K562 (cell line): Measurements from ENCODE around the gene CARMIL3. TPM values are rescaled to one million over a fixed set of nuclear protein-coding genes. Genes with fewer than 3 reads are reported as not detected.

Experiments
- ADNP ChIP-seq: fragments of 200-800 bp; sonication (Bioruptor generic); IDR thresholded peaks from 2 replicates; pipeline ENCODE4 v1.6.1; 2016; ENCODE audit warnings: missing genetic modification characterization, missing compliant biosample characterization
- ATF7 ChIP-seq: fragments of 450-650 bp; IDR thresholded peaks from 2 replicates; pipeline ENCODE4 v1.7.1; 2014; ENCODE audit warnings: mild to moderate bottlenecking, moderate library complexity
- FIP1L1 ChIP-seq: fragments of 200-400 bp; formaldehyde crosslinking; IDR thresholded peaks from 2 replicates; pipeline ENCODE4 v1.6.1; 2018; ENCODE audit warnings: mild to moderate bottlenecking, low read depth, low read length; ENCODE audit not compliant: poor library complexity, severe bottlenecking
- HNRNPH1 ChIP-seq: fragments of 200-400 bp; formaldehyde crosslinking; optimal IDR thresholded peaks from 2 replicates; pipeline ENCODE3; 2017; ENCODE audit warnings: low read depth, mild to moderate bottlenecking, low read length, moderate library complexity
- MBD2 ChIP-seq: sonication (generic); IDR thresholded peaks from 2 replicates; pipeline ENCODE4 v1.6.1; 2016; ENCODE audit warnings: low read depth, borderline replicate concordance
- MCM5 ChIP-seq: fragments of 450-650 bp; IDR thresholded peaks from 2 replicates; pipeline ENCODE4 v1.6.1; 2016; ENCODE audit warnings: low read depth
- MTF1 ChIP-seq: fragments of 250-450 bp; sonication (Bioruptor Pico); IDR thresholded peaks from 2 replicates; pipeline ENCODE4 v1.9.0; 2021; ENCODE audit warnings: moderate library complexity, mild to moderate bottlenecking, inconsistent platforms, borderline replicate concordance
- MYBL2 ChIP-seq, 2 experiments: fragments of 450-650 bp in 1 of 2; sonication (generic) in 1 of 2; formaldehyde crosslinking in 1 of 2; IDR thresholded peaks; 2 replicates each; pipeline versions ENCODE4 v1.6.1 to v1.8.1; 2017 to 2022; ENCODE audit warnings: borderline replicate concordance in 1 of 2, inconsistent platforms in 1 of 2, low read depth in 1 of 2, mild to moderate bottlenecking in 1 of 2, missing genetic modification reagents in 1 of 2, moderate library complexity in 1 of 2
- NR4A1 ChIP-seq, 2 experiments: fragments of 250-450 bp in 1 of 2; fragments of 450-650 bp in 1 of 2; sonication (Bioruptor Pico) in 1 of 2; IDR thresholded peaks; 2 replicates each; pipeline versions ENCODE4 v1.4.0 to v1.6.1; 2016 to 2020; ENCODE audit warnings: mild to moderate bottlenecking in 2 of 2, missing compliant biosample characterization in 1 of 2, missing genetic modification characterization in 1 of 2, moderate library complexity in 1 of 2
- NUFIP1 ChIP-seq: fragments of 450-650 bp; IDR thresholded peaks from 2 replicates; pipeline ENCODE4 v1.6.1; 2018; ENCODE audit not compliant: partially characterized antibody
- RBBP5 ChIP-seq: fragments of 200-600 bp; sonication (generic); IDR thresholded peaks from 2 replicates; pipeline ENCODE4 v1.6.1; 2012; ENCODE audit warnings: borderline replicate concordance, mild to moderate bottlenecking, low read length, control low read depth, inconsistent platforms; ENCODE audit not compliant: insufficient read depth, poor library complexity, severe bottlenecking
- SRSF3 ChIP-seq: fragments of 200-400 bp; formaldehyde crosslinking; IDR thresholded peaks from 2 replicates; pipeline ENCODE4 v1.6.1; 2016; ENCODE audit warnings: mild to moderate bottlenecking, low read length, moderate library complexity; ENCODE audit not compliant: insufficient read depth
- TCFL5 ChIP-seq: fragments of 250-450 bp; sonication (Bioruptor Pico); conservative IDR thresholded peaks from 2 replicates; pipeline ENCODE4 v1.6.1; 2021; ENCODE audit warnings: mild to moderate bottlenecking, moderate library complexity, matching md5 sums
- TEAD4 ChIP-seq, 2 experiments: sonication (generic) in 1 of 2; formaldehyde crosslinking in 1 of 2; IDR thresholded peaks; 2 replicates each; pipeline versions ENCODE4 v1.6.1 to v1.8.0; 2012 to 2022; ENCODE audit warnings: borderline replicate concordance in 1 of 2, inconsistent platforms in 1 of 2, low read length in 1 of 2, mild to moderate bottlenecking in 1 of 2, missing genetic modification reagents in 1 of 2
- ZFP36 ChIP-seq: fragments of 150-350 bp; IDR thresholded peaks from 2 replicates; pipeline ENCODE4 v1.6.1; 2018; ENCODE audit warnings: low read length, low read depth; ENCODE audit not compliant: partially characterized antibody
- ZNF589 ChIP-seq: fragments of 200-800 bp; sonication (Bioruptor generic); IDR thresholded peaks from 2 replicates; pipeline ENCODE4 v1.6.1; 2016; ENCODE audit warnings: low read depth, missing genetic modification characterization, missing compliant biosample characterization
- polyA plus RNA-seq, 8 experiments: library from polyadenylated mRNA; depleted of rRNA in 4 of 8; stranded (reverse) in 5 of 8; unstranded in 3 of 8; fragments of >200 nt; fragmentation: Nextera tagmentation in 2 of 8; fragmentation: Illumina TruSeq in 1 of 8; extraction: Ambion mirVana in 2 of 8; extraction: Trizol in 1 of 8; gene quantifications; 2 replicates each; pipeline versions ENCODE4 v1.2.1 to v1.2.3, GENCODE V29; 2011 to 2014; ENCODE audit warnings: inconsistent platforms in 1 of 8, missing spikeins in 1 of 8
- total RNA-seq, 7 experiments: library from RNA; depleted of rRNA in 6 of 7; stranded (reverse); fragments of >200 nt in 6 of 7; fragmentation: Illumina TruSeq in 2 of 7; extraction: Trizol in 2 of 7; gene quantifications; 2 replicates each; pipeline versions ENCODE4 v1.2.1 to v1.2.3, GENCODE V29; 2011 to 2021; ENCODE audit warnings: low replicate concordance in 1 of 7
- TF ChIP-seq, protein P1 (sequence below): fragments of 450-650 bp; formaldehyde crosslinking; IDR thresholded peaks from 2 replicates; pipeline ENCODE4 v1.4.0; 2020; ENCODE audit warnings: mild to moderate bottlenecking, moderate library complexity
- TF ChIP-seq, protein P2 (sequence below): sonication (generic); formaldehyde crosslinking; IDR thresholded peaks from 2 replicates; pipeline ENCODE4 v1.8.1; 2022; ENCODE audit warnings: missing genetic modification reagents
- TF ChIP-seq, protein P3 (sequence below): sonication (generic); formaldehyde crosslinking; IDR thresholded peaks from 2 replicates; pipeline ENCODE4 v1.8.0; 2022; ENCODE audit warnings: missing genetic modification reagents, mild to moderate bottlenecking, borderline replicate concordance
- TF ChIP-seq, protein P4 (sequence below): sonication (generic); formaldehyde crosslinking; IDR thresholded peaks from 2 replicates; pipeline ENCODE4 v1.8.0; 2022; ENCODE audit warnings: missing genetic modification reagents, mild to moderate bottlenecking, moderate library complexity, borderline replicate concordance
- TF ChIP-seq, protein P5 (sequence below): sonication (generic); formaldehyde crosslinking; IDR thresholded peaks from 2 replicates; pipeline ENCODE4 v1.9.0; 2022; ENCODE audit warnings: mild to moderate bottlenecking, missing genetic modification reagents

Gene CARMIL3
- total and polyA plus RNA-seq, 9 of the 15 experiments (the other 6 are each of a cell fraction or from before 2014, with no cell fraction given): 0.01 to 0.11 (median 0.05) TPM; not detected in 5

DNA sequence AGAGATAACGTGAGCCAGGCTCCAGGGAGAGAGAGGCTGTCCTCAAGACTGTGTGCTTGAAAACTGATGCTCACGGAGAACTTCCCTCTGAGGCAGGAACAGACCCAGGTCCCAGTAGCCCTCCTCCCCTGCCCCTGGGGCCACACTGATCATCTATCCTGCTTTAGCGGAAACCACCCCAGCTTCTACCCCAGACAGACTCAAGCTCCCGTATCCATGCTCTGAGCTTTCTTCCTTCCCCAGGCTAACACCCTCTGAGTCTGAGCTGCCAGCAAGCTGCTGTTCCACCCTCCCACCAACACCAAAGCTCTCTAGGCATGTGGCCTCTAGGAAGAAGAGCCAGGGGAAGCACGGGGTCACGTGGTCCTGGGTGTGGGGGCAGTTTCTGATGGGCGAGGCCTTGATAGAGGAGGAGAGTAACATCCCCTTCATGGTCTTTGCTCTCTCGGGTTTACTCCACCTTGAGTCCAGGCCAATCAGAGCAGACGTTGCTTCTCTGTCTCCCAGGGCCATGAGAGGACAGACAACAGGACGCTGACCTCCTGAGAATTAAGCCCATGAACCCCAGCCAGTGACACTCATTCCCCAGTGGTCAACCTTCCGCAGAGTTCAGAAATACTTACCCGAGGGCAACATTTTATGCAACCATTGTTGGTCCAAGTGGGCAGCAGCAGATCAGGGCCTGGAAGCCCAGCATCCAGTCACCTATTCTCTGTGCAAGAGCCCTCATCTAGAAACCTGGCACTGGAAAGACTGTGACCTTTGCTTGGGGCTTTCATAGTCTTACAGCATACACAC lies 43.7 kb downstream of the CARMIL3 start (continued):
- TF ChIP-seq TEAD4 (IDR thresholded peaks at IDR 0.05; ENCODE audit: low read length): no peak
- no peak for TF ChIP-seq TEAD4 (CRISPR knock-in tag; IDR thresholded peaks at IDR 0.05; ENCODE audit: borderline replicate concordance)
- no peak for TF ChIP-seq RBBP5
- TF ChIP-seq ZNF589 (CRISPR knock-in tag): no peak
- no peak for TF ChIP-seq MTF1
- no peak for TF ChIP-seq TCFL5 (CRISPR knock-in tag)
- TF ChIP-seq, protein P1, sequence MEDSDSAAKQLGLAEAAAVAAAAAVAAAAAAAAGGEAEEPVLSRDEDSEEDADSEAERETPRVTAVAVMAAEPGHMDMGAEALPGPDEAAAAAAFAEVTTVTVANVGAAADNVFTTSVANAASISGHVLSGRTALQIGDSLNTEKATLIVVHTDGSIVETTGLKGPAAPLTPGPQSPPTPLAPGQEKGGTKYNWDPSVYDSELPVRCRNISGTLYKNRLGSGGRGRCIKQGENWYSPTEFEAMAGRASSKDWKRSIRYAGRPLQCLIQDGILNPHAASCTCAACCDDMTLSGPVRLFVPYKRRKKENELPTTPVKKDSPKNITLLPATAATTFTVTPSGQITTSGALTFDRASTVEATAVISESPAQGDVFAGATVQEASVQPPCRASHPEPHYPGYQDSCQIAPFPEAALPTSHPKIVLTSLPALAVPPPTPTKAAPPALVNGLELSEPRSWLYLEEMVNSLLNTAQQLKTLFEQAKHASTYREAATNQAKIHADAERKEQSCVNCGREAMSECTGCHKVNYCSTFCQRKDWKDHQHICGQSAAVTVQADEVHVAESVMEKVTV (CRISPR knock-in tag): no peak
- TF ChIP-seq FIP1L1: no peak
- TF ChIP-seq, protein P2, sequence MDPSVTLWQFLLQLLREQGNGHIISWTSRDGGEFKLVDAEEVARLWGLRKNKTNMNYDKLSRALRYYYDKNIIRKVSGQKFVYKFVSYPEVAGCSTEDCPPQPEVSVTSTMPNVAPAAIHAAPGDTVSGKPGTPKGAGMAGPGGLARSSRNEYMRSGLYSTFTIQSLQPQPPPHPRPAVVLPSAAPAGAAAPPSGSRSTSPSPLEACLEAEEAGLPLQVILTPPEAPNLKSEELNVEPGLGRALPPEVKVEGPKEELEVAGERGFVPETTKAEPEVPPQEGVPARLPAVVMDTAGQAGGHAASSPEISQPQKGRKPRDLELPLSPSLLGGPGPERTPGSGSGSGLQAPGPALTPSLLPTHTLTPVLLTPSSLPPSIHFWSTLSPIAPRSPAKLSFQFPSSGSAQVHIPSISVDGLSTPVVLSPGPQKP (CRISPR knock-in tag): no peak
- no peak for TF ChIP-seq HNRNPH1
- no peak for TF ChIP-seq MYBL2 (IDR thresholded peaks at IDR 0.05; ENCODE audit: low read depth)
- TF ChIP-seq MYBL2 (CRISPR knock-in tag; IDR thresholded peaks at IDR 0.05; ENCODE audit: borderline replicate concordance): no peak
- TF ChIP-seq, protein P3, sequence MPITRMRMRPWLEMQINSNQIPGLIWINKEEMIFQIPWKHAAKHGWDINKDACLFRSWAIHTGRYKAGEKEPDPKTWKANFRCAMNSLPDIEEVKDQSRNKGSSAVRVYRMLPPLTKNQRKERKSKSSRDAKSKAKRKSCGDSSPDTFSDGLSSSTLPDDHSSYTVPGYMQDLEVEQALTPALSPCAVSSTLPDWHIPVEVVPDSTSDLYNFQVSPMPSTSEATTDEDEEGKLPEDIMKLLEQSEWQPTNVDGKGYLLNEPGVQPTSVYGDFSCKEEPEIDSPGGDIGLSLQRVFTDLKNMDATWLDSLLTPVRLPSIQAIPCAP (CRISPR knock-in tag): no peak
- TF ChIP-seq NUFIP1: no peak
- 0 out of 2 replicates have a peak, but pooled peaks have one; percentile 19 for TF ChIP-seq MBD2
- TF ChIP-seq ZFP36: no peak
- no peak for TF ChIP-seq NR4A1 (CRISPR knock-in tag; IDR thresholded peaks at IDR 0.05)
- no peak for TF ChIP-seq NR4A1 (tag; IDR thresholded peaks at IDR 0.05)
- no peak for TF ChIP-seq ADNP (tag)
- TF ChIP-seq, protein P4, sequence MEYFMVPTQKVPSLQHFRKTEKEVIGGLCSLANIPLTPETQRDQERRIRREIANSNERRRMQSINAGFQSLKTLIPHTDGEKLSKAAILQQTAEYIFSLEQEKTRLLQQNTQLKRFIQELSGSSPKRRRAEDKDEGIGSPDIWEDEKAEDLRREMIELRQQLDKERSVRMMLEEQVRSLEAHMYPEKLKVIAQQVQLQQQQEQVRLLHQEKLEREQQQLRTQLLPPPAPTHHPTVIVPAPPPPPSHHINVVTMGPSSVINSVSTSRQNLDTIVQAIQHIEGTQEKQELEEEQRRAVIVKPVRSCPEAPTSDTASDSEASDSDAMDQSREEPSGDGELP (CRISPR knock-in tag): peak; percentile 22; the same call in 1 of the 2 replicates
- no peak for TF ChIP-seq MCM5
- peak; percentile 31; the same call in 1 of the 2 replicates for TF ChIP-seq ATF7
- TF ChIP-seq SRSF3: no peak
- TF ChIP-seq, protein P5, sequence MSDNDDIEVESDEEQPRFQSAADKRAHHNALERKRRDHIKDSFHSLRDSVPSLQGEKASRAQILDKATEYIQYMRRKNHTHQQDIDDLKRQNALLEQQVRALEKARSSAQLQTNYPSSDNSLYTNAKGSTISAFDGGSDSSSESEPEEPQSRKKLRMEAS (CRISPR knock-in tag): peak; percentile 89
